NCI-H226 (cell line): Measurements from ENCODE around the gene DHRS4L2.
"Not testable (repeated sequence)": the region's sequence is repeated elsewhere in the genome, so short reads cannot be mapped to it uniquely, and the experiment has no call there.

ENCODE experiments used
- DNase-seq: peaks from one replicate; pipeline ENCODE4 v3.0.0-alpha.2; 2015

DHRS4L2 gene

DNA sequence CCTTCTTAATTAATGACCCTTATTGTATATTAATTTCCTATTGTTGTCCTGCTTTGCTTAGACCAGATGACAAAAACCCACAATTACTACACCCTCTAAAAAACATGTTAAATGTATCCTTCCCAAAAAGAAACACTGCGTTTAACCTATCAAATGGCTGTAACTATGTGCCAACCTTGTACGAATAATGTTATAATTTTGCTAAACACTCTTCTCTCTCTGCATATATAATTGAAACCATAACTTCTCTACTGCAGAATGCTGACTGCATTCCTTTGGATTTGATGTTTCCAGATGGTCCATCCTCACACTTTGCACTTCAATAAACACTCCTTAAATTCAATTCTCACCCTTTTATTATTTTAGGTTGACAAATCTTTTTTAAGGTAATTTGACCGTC lies 31.8 kb downstream of the DHRS4L2 start:
- DNase-seq, result not testable (repeated sequence)

DNA sequence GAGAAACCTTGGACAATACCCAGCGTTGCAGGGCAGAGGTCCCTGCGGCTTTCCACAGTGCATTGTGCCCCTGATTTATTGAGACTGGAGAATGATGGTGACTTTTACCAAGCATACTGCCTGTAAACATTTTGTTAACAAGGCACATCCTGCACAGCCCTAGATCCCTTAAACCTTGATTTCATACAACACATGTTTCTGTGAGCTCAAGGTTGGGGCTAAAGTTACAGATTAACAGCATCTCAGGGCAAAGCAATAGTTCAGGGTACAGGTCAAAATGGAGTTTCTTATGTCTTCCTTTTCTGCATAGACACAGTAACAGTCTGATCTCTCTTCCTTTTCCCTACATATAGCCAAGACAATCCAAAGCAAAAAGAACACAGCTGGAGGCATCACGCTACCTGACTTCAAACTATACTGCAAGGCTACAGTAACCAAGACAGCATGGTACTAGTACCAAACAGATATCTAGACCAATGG lies 36.2 kb downstream of the DHRS4L2 start:
- DNase-seq, result not testable (repeated sequence)

DNA sequence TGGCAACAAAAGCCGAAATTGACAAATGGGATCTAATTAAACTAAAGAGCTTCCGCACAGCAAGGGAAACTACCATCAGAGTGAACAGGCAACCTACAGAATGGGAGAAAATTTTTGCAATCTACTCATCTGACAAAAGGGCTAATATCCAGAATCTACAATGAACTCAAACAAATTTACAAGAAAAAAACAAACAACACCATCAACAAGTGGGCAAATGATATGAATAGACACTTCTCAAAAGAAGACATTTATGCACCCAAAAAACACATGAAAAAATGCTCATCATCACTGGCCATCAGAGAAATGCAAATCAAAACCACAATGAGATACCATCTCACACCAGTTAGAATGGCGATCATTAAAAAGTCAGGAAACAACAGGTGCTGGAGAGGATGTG lies 41.0 kb downstream of the DHRS4L2 start:
- DNase-seq, result not testable (repeated sequence)

DNA sequence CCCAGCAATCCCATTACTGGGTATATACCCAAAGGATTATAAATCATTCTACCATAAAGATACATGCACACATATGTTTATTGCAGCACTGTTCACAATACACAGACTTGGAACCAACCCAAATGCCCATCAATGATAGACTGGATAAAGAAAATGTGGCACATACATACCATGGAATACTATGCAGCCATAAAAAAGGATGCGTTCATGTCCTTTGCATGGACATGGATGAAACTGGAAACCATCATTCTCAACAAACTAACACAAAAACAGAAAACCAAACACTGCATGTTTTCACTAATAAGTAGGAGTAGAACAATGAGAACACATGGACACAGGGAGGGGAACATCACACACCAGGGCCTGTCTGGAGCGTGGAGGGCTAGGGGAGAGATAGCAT lies 42.6 kb downstream of the DHRS4L2 start:
- DNase-seq, result not testable (repeated sequence)

DNA sequence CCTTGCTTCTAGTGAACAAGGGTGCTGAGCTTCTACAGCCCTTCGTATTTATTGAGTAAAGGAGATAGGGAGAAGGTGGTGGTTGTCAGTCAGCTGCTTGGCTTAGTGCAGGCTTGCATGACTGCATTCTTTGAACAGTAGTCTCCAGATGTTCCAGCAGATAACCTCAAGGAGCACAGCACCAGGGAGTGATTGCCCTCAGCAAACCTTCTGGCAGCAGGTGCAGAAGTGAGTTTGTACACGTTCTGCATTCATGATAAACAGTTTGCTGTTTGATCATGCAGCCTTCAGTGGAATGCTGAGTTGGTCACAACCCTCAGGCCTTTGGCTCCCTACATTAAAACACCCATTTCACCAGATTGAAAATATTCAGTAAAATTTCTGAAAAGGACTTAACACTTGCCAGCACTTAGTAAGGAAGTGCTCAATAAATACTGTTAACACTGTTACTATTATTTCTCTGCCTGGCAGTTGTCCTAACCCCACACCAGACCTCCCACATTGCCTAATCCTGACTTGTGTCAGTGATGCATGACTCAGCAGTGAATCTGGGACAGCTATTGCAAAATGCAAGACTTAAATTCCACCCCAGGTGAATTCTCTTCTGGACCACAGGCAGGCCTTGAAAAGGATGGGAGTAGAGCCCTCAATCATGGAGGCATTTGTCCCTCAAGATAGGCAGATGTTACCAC lies 44.1 kb downstream of the DHRS4L2 start:
- DNase-seq, result peak; percentile 79

DNA sequence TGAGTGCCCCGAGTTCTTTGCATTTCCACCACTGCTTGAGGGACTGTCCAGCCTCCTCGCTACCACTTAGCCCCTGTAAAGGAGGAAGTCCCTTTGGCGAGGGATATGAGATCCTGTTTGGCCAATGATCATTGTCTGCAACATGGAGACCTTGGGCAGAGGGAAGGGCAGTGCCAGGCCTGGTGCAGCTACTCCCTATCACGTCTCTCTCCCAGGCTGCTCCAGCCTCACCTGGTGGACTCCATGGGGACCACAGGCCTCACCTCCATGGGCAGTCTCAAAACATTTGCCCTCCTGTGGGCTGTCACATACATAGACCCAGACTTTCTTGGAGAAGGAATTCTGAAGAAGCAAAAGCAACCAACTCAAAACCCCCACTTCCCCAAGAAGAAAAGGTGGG lies 47.0 kb downstream of the DHRS4L2 start:
- not testable (repeated sequence) for DNase-seq

DNA sequence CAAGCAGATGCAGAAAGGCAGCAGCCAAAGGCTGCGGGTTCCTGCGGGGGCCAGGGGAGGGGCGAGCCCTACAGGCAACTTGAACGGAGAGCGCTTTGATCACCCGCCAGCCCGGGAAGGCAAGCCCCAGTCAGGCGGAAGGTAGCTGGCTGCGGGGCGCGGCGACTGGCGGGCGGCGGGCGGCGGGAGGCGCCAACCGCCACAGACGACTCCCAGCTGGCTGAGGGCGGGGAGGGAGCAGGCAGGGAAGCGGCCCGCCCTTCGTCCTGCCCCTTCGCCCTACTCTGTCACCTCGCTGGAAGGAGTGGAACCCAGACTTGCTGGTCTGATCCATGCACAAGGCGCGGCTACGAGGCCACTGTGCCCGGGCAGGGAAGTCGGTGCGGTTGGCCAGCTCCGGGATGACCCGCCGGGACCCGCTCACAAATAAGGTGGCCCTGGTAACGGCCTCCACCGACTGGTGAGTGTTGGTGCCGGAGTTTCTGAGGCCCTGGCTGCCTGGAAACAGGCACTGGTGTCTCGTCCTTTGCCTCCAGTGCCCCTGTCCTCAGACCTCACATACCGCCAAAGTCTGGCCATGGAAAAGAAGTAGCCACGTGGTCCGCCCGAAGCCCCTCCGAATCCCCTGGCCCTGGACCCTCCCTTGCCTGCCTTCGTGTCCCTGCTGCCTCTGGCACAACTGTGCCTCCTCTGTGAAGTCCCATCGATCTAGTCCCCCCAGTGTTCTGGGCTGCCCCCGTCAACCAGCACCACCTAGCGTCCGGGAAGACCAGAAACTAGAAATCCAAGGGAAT lies 47.6 kb downstream of the DHRS4L2 start:
- DNase-seq, result peak; percentile 43

DNA sequence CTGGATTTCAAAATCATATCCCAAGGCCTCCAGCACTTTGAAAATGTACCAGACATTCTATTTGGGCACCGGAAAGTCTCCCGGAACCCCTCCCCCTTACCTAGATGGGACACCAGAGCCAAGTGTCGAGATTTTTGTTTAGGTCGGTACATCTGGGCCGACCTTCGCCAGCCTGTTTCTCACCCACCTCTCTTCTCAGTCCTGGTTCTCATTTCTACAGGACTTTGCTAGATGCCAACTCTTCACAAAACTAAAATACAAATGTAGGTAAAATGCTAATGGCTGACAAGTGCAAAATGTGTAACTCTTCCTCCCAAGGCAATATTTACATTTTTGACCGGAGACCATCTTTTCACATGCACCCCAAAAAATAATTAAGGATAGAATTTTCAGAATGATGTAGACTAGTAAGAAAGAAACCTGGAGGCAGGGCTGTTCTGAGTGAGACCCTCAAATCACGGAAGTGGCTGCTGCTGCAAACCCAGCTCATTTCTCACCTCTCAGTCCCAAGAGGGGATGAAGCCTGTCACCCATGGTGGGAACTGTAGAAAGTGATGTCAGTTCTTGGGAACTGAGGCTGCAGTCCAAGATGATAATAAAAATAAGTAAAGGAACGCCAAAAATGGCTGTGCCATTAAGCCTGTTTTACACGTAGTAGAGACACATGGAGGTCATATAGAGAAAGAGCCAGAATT lies 48.4 kb downstream of the DHRS4L2 start:
- not testable (repeated sequence) for DNase-seq

DNA sequence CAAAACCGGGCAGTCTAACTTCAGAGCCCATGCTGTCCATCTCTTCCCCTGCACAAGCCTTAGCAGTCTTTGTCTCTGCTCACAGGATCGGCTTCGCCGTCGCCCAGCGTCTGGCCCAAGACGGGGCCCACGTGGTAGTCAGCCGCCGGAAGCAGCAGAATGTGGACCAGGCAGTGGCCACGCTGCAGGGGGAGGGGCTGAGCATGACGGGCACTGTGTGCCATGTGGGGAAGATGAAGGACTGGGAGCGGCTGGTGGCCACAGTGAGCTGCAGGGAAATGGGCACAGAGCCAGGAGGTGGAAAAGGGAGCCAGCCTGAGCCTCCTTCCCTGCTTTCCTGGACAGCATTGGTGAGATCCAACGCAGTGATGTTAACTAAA lies 48.9 kb downstream of the DHRS4L2 start:
- DNase-seq, result no peak

DNA sequence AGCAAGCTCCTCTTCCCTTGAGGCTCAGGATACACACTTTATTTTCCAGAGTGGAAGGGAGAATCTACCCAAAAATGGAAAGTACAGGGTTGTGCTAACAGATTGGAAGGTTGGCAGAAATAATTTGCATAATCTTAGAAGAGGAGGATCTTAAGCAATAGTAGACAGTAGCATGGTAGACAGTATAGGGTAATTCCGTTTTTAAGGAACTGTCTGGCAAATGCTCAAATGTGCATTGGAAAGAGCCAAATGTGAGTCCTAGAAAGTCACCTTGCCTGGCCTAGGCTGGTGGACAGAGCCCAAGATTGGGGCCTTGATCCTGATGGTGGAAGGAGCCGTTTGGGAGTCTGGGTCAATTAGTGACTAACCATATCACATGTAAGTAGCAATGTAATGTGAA lies 50.0 kb downstream of the DHRS4L2 start:
- DNase-seq, result no peak

DNA sequence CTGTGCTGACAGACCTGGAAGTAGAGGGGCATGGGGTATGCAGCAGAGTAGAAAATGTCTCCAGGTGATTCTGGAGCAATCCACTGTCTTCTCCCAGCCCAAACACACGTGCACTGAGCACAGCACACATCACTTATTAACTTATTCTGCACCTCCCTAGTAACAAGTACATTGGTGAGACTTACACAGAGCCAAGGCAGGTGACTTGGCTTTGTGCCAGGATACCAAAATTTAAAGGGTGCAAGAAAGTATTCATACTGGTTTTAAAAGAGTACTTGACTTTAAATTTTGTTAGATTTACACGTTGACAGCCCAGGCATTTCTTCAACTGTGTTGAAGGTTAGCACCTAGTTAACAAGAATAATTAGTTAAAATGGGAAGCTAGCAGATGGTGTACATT lies 52.0 kb downstream of the DHRS4L2 start:
- no peak for DNase-seq

DNA sequence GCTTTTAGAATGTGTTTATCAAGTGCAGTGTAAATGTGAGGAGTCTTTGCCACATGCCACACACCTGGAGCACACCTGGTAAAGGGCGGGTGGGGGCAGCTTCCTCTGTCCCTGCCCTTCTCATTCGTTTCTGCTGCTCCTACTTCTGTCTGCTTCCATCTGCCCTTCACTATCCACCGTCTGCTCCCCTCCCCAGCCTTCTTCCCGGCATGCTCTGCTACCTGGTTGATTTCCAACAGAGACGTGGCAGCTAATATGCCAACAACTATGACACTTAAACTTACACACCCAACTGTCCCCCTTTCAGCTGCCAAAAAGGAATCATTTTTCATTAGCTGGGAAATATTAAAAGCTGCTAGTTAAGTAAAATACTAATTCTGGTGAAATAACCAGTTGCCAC lies 54.0 kb downstream of the DHRS4L2 start:
- DNase-seq, result no peak

DNA sequence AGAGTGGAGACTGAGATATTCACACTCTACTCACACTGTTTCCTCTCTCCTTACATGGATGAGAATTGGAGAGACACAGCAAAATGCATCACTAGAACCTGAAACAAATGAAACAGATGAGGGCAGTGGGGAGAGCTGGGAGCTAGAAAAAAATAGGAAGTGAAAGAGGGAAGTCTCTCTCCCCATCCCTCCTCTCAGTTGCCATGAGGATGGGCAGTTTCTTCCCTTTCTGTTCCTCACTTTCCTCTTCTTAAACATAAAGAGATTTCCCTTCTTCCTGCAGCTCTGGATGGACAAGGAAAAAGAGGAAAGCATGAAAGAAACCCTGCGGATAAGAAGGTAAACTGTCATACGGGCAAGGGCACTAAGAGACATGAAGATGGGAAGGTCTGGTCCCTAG lies 60.3 kb downstream of the DHRS4L2 start:
- not testable (repeated sequence) for DNase-seq

DNA sequence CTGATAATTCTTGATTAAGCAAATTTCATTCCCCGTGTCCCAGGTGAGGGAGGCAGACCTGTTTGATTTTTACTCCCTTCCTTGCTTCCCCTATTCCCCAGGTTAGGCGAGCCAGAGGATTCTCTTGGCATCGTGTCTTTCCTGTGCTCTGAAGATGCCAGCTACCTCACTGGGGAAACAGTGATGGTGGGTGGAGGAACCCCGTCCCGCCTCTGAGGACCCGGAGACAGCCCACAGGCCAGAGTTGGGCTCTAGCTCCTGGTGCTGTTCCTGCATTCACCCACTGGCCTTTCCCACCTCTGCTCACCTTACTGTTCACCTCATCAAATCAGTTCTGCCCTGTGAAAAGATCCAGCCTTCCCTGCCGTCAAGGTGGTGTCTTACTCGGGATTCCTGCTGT lies 62.0 kb downstream of the DHRS4L2 start:
- not testable (repeated sequence) for DNase-seq

DNA sequence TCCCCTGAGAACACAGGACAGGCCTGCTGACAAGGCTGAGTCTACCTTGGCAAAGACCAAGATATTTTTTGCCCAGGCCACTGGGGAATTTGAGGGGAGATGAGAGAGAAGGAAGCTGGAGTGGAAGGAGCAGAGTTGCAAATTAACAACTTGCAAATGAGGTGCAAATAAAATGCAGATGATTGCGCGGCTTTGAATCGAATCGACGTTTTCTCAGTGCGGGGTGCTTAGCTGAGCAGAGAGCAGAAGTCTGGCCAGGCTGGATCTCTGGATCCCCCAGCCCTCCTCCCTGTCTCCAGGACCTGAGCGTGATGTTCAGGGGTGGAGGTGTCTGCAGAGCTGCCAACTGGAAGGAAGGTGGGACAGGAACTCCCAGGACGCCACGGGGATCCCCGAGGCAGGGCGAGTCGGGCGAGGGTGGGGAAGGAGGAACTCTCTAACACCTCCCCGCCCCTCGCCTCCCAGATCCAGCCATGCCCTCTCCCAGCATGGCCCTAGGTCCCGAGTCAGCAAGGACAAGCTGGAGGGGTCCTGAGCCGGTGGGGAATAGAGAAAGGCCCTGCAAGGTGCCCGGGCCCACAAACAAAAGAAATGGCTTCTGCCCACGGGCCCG lies 62.6 kb downstream of the DHRS4L2 start:
- DNase-seq, result no peak

DNA sequence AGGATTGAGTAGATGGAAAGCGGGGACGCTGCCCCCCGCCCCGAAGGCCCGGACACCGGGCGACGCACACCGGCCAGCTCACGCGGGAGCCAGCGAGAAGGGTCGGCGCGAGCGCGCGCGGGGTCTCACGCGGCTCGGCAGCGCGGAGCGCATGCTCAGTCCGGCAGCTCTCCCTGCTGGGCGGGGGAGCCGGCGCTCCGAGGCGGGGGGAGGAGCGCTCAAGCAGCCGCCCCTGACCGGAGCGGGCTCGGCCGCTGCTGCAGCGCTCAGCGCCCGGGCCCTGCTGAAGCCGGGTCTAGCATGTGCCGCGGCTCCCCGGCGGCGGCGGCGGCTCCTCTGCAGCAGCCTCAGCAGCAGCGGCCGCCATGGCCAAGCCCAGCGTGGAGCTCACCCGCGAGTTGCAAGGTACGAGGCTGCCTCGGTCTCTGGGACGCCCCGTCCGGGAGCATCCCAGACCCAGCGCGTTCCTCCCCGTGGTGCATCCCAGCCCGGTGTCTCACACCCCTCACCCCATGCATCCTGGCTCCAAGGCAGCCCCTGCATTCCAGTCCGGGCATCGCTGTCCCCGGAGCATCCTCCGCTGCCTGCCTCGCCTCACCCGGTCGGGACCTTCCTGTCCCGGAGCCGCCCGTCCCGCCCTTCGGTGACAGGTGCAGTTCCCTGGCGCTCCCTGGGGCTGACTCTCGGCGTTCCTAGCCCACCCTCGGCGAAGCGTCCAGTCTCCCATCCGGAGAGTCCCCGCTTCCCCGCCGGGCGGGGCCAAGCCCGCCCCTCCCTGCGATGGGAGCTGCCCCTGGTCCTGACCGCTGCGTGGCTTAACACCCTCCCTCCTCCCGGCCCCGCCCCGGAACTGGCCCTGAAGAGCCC lies 63.3 kb downstream of the DHRS4L2 start, which contains the start of gene CARMIL3:
Gene CARMIL3 (plus strand): TSS at position 221 of the 867 bp plus-strand sequence. CDS start 145 bp downstream, at position 366.
- DNase-seq, result peak; percentile 43

DNA sequence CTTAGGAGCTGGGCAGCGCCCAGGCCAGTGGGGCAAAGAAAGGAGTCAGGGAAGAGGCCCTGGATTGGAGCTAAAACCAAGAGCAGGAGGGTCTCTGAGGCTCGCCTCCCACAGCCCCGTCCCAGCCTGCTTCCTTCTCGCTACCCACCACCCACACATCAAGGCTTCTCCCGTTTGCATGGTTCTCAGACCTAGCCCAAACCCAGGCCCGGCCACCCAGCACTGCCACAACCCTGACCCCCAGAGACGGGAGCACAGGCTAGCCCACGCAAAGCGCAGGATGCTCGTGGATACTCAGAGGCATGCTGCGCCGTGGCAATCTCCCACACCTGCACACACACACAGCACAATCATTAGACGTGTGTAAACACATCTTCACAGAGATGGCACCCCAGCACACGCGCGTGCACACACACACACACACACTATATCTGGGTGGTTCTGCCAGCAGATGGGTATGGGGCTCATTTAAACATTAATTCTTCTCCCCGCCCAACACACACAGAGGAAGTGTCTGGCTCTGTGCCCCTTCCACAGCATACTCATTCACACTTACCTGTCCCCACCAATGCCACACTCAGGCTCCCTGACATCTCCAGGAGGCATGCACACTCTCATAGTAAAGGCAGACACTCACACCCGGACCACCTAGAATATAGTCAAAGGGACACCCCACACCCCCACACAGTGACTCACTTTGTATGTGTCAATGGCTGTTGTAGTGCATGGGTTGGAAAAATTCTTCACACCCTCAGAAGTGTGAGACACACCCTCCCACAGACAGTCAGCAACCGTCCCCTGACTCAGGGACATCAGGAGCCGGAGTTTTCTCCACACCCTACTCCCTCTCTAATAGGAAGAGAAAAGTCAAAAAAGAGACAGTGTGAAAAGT lies 64.2 kb downstream of the DHRS4L2 start:
- no peak for DNase-seq

DNA sequence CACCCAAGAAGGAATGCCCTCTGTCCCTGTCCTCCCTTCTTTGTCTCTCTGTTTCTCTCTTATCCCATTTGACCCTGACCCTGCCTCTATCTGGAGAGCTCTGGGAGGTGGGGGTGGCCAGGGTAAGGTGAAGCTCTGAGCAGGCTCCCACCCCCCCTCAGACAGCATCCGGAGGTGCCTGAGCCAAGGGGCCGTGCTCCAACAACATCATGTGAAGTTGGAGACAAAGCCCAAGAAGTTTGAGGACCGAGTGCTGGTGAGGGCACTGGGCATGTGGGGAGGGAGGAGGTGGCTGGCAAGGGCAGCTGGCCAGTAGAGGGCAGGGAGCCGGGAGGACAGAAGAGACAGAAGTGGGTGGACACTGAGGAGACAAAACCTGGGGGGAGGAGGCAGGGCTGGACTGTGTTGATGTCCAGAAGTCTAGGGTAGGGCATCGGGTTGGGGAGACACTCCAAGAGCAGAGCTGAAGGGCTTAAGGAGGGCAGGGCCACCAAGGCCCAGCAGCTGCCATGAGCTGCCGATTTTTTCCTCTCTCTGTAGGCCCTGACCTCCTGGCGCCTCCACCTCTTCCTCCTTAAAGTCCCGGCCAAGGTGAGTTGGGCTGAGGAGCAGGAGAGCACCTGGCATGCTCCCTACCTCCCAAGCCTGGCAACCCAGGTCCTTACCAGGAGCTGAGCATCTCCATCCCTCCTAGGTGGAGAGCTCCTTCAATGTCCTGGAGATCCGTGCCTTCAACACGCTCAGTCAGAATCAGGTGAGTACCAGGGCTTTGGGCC lies 65.0 kb downstream of the DHRS4L2 start:
- no peak for DNase-seq

DNA sequence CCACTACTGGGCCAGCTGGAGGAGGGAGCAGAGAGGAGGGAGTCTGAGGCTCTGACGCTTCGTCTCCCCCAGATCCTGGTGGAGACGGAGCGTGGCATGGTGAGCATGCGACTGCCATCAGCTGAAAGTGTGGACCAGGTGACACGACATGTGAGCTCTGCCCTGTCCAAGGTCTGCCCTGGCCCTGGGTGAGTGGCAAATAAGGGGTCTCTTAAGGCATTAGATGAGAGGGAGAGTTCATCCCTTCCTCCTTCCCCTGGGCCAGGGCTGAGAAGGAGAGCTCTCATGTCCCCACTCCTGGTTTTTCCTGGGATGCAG lies 65.6 kb downstream of the DHRS4L2 start:
- DNase-seq, result no peak

DNA sequence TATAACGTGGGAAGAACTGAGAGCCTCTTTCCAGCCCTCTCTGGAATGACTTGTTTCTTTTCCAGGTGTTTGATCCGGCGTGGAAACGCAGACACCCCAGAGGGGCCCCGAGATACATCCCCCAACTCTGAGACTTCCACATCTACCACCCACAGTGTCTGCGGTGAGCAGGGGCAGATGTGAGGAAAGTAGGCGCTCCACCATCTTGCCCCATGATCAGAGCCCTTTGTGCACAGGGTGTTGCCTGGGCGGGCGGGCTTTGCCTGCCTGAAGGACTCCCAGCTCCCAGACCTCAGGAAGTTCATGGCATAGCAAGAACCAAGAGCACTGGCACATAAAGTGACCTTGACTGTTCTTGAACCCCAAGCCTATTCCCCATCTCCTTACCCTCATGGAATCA lies 65.9 kb downstream of the DHRS4L2 start:
- no peak for DNase-seq
